Measurements from ENCODE around the gene COL4A3. TPM values are rescaled to one million over a fixed set of nuclear protein-coding genes. Genes with fewer than 3 reads are reported as not detected.

The COL4A3 gene
- total RNA-seq, 1 experiment from 2014 or later = 0.15 TPM

GRCh38 chr2:227296671-227297405, 132.4 kb downstream of the COL4A3 start:
- WGBS (ENCODE audit: extremely low coverage, insufficient read length, low lambda C conversion rate) = no CpG with 5 or more reads among the region's 3 CpGs
- no peak overlapping the region for H3K4me2 ChIP-seq (ENCODE audit: insufficient read depth, insufficient read length, low read length)
- no peak overlapping the region for H2BK20ac ChIP-seq (ENCODE audit: low read depth, low read length, poor library complexity, severe bottlenecking)
- peaks cover 0 to 3% of the 10 kb centered on the region in 2 experiments; a peak in 2 of 5 replicates for H3K9me3 Mint-ChIP-seq
- H4K8ac ChIP-seq (replicated peaks; ENCODE audit: insufficient read length, low read depth, low read length) = no peak overlapping the region
- no peaks in the 10 kb centered on the region for H3K9me3 ChIP-seq (ENCODE audit: control insufficient read depth, low read depth, low read length)
- no peaks in the 10 kb centered on the region for H4K20me1 ChIP-seq (ENCODE audit: control insufficient read depth, insufficient read depth, insufficient read length)
- no peaks in the 10 kb centered on the region for H3K27me3 ChIP-seq (ENCODE audit: insufficient read depth, low read length)
- no peak overlapping the region for H3K27ac ChIP-seq (ENCODE audit: insufficient read length, low read depth, low read length)
- H3K23ac ChIP-seq (ENCODE audit: insufficient read length, low read depth, low read length) = no peak overlapping the region
- H2BK120ac ChIP-seq (ENCODE audit: low read depth, low read length, poor library complexity, severe bottlenecking) = no peak overlapping the region
- no peaks in the 10 kb centered on the region for H3K79me1 ChIP-seq (ENCODE audit: insufficient read depth, low read depth, low read length, poor library complexity, severe bottlenecking)
- no peaks in the 10 kb centered on the region for H3K4me1 ChIP-seq (ENCODE audit: insufficient read depth, low read length)
- H3K9ac ChIP-seq (ENCODE audit: extremely low read depth, insufficient read length, low read length) = no peak overlapping the region
- H3K27ac Mint-ChIP-seq = no peak overlapping the region
- no peak for DNase-seq
- H4K91ac ChIP-seq (ENCODE audit: insufficient read length, low read depth, low read length) = no peak overlapping the region
- no peak overlapping the region for H2BK12ac ChIP-seq (ENCODE audit: insufficient read length, low read depth, low read length)
- H3K4me1 Mint-ChIP-seq = peaks cover 2 to 3% of the 10 kb centered on the region in 2 experiments
- H3K4me3 Mint-ChIP-seq = no peak overlapping the region
- no peak overlapping the region for H2AFZ ChIP-seq (ENCODE audit: low read length)
- no peaks in the 10 kb centered on the region for H3K23me2 ChIP-seq (ENCODE audit: insufficient read length, low read depth, low read length, poor library complexity, severe bottlenecking)
- no peak overlapping the region for H2BK5ac ChIP-seq (ENCODE audit: insufficient read length, low read length)
- no peak overlapping the region for H3T11ph ChIP-seq (ENCODE audit: low read length)
- no peak overlapping the region for H3K56ac ChIP-seq (ENCODE audit: insufficient read length, low read depth, low read length)
- H4K5ac ChIP-seq (ENCODE audit: insufficient read length, low read depth, low read length) = no peak overlapping the region
- H3K18ac ChIP-seq (ENCODE audit: insufficient read length, low read depth, low read length) = no peak overlapping the region
- H3K4ac ChIP-seq (ENCODE audit: low read depth, low read length) = no peak overlapping the region
- no peak overlapping the region for H2BK15ac ChIP-seq (ENCODE audit: low read depth, low read length)
- H3K79me2 ChIP-seq (ENCODE audit: insufficient read depth, low read length) = no peaks in the 10 kb centered on the region
- no peak overlapping the region for H3K14ac ChIP-seq (ENCODE audit: insufficient read depth, low read length)
- H3K36me3 Mint-ChIP-seq (ENCODE audit: insufficient read depth in 1 of 3, low read depth in 3 of 3) = peaks cover 0 to 7% (median 3%) of the 10 kb centered on the region in 3 experiments; a peak in 2 of 7 replicates
- no peak overlapping the region for H2AK5ac ChIP-seq (ENCODE audit: insufficient read length, low read length)
- no peak for TF ChIP-seq CTCF (conservative IDR thresholded peaks at IDR 0.05)
- no peaks in the 10 kb centered on the region for H3K27me3 Mint-ChIP-seq (ENCODE audit: low read depth)
